C4-2B (cell line): Measurements from ENCODE around the gene NME2.

Experiments used
- ZFX ChIP-seq: fragments of 450-650 bp; IDR thresholded peaks from 2 replicates; pipeline ENCODE4 v1.6.1; 2017
- TF ChIP-seq, protein P1 (sequence below): fragments of 450-650 bp; conservative IDR thresholded peaks from 2 replicates; pipeline ENCODE4 v1.5.1; 2017; ENCODE audit warnings: mild to moderate bottlenecking

GRCh38 chr17:51200846-51201245, 34.6 kb downstream of the NME2 start:
- TF ChIP-seq, protein P1, sequence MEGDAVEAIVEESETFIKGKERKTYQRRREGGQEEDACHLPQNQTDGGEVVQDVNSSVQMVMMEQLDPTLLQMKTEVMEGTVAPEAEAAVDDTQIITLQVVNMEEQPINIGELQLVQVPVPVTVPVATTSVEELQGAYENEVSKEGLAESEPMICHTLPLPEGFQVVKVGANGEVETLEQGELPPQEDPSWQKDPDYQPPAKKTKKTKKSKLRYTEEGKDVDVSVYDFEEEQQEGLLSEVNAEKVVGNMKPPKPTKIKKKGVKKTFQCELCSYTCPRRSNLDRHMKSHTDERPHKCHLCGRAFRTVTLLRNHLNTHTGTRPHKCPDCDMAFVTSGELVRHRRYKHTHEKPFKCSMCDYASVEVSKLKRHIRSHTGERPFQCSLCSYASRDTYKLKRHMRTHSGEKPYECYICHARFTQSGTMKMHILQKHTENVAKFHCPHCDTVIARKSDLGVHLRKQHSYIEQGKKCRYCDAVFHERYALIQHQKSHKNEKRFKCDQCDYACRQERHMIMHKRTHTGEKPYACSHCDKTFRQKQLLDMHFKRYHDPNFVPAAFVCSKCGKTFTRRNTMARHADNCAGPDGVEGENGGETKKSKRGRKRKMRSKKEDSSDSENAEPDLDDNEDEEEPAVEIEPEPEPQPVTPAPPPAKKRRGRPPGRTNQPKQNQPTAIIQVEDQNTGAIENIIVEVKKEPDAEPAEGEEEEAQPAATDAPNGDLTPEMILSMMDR, result no peak
- no peak for TF ChIP-seq ZFX
